Spleen (tissue), 11 donors: Measurements from ENCODE around the gene ETV4. TPM values are rescaled to one million over a fixed set of nuclear protein-coding genes. Genes with fewer than 3 reads are reported as not detected.

Source experiments
- DNase-seq: peaks from one replicate; pipeline ENCODE4 v3.0.0-alpha.2; 2020
- H3K27ac ChIP-seq, 8 donors: fragments of 200-600 bp; sonication (generic) in 7 of 8; 1 replicate in 4 of 8; 2 replicates in 4 of 8; pipeline versions ENCODE4 v1.5.0 to v1.8.0; 2016 to 2021; ENCODE audit warnings: inconsistent platforms in 4 of 8, mild to moderate bottlenecking in 4 of 8, moderate library complexity in 1 of 8
- H3K27me3 ChIP-seq, 7 donors: fragments of 200-600 bp; sonication (generic) in 6 of 7; replicated peaks in 1 of 7; 1 replicate in 4 of 7; 2 replicates in 3 of 7; pipeline versions ENCODE4 v1.5.0 to v1.8.0; 2016 to 2021; ENCODE audit warnings: inconsistent platforms in 3 of 7, mild to moderate bottlenecking in 1 of 7
- H3K36me3 ChIP-seq, 6 donors: fragments of 200-600 bp; sonication (generic) in 5 of 6; 1 replicate in 4 of 6; 2 replicates in 2 of 6; pipeline versions ENCODE4 v1.5.0 to v1.8.0; 2016 to 2021; ENCODE audit warnings: inconsistent platforms in 2 of 6
- H3K4me1 ChIP-seq, 6 donors: fragments of 200-600 bp; sonication (generic) in 5 of 6; 1 replicate in 3 of 6; 2 replicates in 3 of 6; pipeline versions ENCODE4 v1.5.0 to v1.8.0; 2016 to 2021; ENCODE audit warnings: inconsistent platforms in 3 of 6
- H3K4me3 ChIP-seq, 8 donors: fragments of 200-600 bp; sonication (generic) in 7 of 8; 1 replicate in 4 of 8; 2 replicates in 4 of 8; pipeline versions ENCODE4 v1.5.0 to v1.8.0; 2016 to 2021; ENCODE audit warnings: inconsistent platforms in 4 of 8, mild to moderate bottlenecking in 4 of 8, moderate library complexity in 2 of 8
- H3K9me3 ChIP-seq, 8 donors: fragments of 200-600 bp; sonication (generic) in 7 of 8; 1 replicate in 4 of 8; 2 replicates in 4 of 8; pipeline versions ENCODE4 v1.5.0 to v1.8.0; 2016 to 2021; ENCODE audit warnings: inconsistent platforms in 4 of 8
- CTCF ChIP-seq, 11 experiments: fragments of 200-600 bp in 7 of 11; fragments of 450-650 bp in 4 of 11; sonication (generic) in 4 of 11; IDR thresholded peaks in 8 of 11; conservative IDR thresholded peaks in 3 of 11; 1 replicate in 7 of 11; 2 replicates in 4 of 11; pipeline versions ENCODE4 v1.4.0 to v1.8.0; 2016 to 2021; ENCODE audit warnings: antibody characterized with exemption in 11 of 11, inconsistent platforms in 4 of 11, mild to moderate bottlenecking in 1 of 11
- POLR2A ChIP-seq, 3 donors: fragments of 450-650 bp; IDR thresholded peaks; one replicate each; pipeline ENCODE4 v1.5.1; 2017; ENCODE audit warnings: antibody characterized with exemption in 3 of 3, mild to moderate bottlenecking in 1 of 3
- POLR2AphosphoS5 ChIP-seq, 3 donors: sonication (generic); formaldehyde crosslinking; IDR thresholded peaks; one replicate each; pipeline ENCODE4 v1.5.1; 2017; ENCODE audit warnings: antibody characterized with exemption in 3 of 3
- WGBS, 5 donors: extraction: QIAGEN DNeasy Blood & Tissue Kit in 3 of 5; methylation state at CpG; one replicate each; pipeline versions ENCODE4 v1.1.5 to v1.1.7; 2013 to 2018; 5-methylcytosine and 5-hydroxymethylcytosine counted together
- intact Hi-C: fragments of 100-400 bp; cut with DNase I; formaldehyde crosslinking; loops from one replicate; pipeline ENCODE4 v1.15.0; 2023; ENCODE audit warnings: low total_unique reads
- polyA plus RNA-seq, 3 donors: library from polyadenylated mRNA; stranded (reverse); fragments of 200-250 nt; gene quantifications; one replicate each; pipeline ENCODE4 v1.2.1, GENCODE V29; 2013
- total RNA-seq, 7 donors: library from RNA; depleted of rRNA in 3 of 7; stranded (reverse); fragments of >200 nt in 3 of 7; fragmentation: NEBNext Ultra II Directional in 4 of 7; extraction: Animal tissue kit (Norgen Biotek cat#: 25700) in 4 of 7; gene quantifications; one replicate each; pipeline versions ENCODE4 v1.1.0 to v1.2.1, GENCODE V29; 2016 to 2021
- donor health status: healthy with polysubstance abuse.
- donor health status: DM: no; HTN: no; CAD: no; lungs with moderate emphysema.
- donor health status: DM: no; HTN: no; CAD: no.
- donor health status: Bipolar disorder and iron deficiency.
- donor health status: healthy.
- donor health status: DM: no; HTN: no; CAD: no.
- donor health status: DM: yes; HTN: yes; CAD: no.

Gene ETV4
- total and polyA plus RNA-seq, 10 donors = 0.17 to 0.97 (median 0.53) TPM; not detected in 3

- Histone ChIP-seq H3K9me3 (no peaks in the 10 kb centered on the region), H3K4me1 (peaks cover 19 to 53% (median 44%) of the 10 kb centered on the region in 6 donors), H3K27ac (peak overlapping the region in 2 of 8 donors; percentile 71 to 81), H3K36me3 (no peaks in the 10 kb centered on the region), H3K27me3 (peaks cover 0 to 11% (median 0%) of the 10 kb centered on the region in 7 donors), H3K4me3 (no peak overlapping the region)
- WGBS, 5 donors = 17 to 19% (median 18%) methylated on average over 10 of the region's 10 CpGs
- DNase-seq = peak; percentile 87
- intact Hi-C loops = loop anchor here (2.0 to 10.0 kb wide), 2 partner anchors 98 to 188 kb away; no protein-coding TSS in a partner anchor
- TF ChIP-seq POLR2AphosphoS5 (IDR thresholded peaks at IDR 0.05) (no peak), CTCF (IDR thresholded peaks at IDR 0.05 in 8 of 11, conservative IDR thresholded peaks at IDR 0.05 in 3 of 11) (peak; percentile 69 to 91 (median 86)), POLR2A (IDR thresholded peaks at IDR 0.05) (no peak)
These were observed 30.6 kb upstream of the ETV4 start for GRCh38 chr17:43576563-43577229.

- no peaks in the 10 kb centered on the region for H3K36me3 ChIP-seq
- TF ChIP-seq CTCF (IDR thresholded peaks at IDR 0.05 in 8 of 11, conservative IDR thresholded peaks at IDR 0.05 in 3 of 11) (no peak), POLR2A (IDR thresholded peaks at IDR 0.05) (no peak), POLR2AphosphoS5 (IDR thresholded peaks at IDR 0.05) (no peak)
- 15 to 28% (median 18%) methylated on average over 5 of the region's 5 CpGs for WGBS, 5 donors
- H3K9me3 ChIP-seq = no peaks in the 10 kb centered on the region
- DNase-seq = no peak
- intact Hi-C loops = loop anchor here (10.0 kb wide), 1 partner anchor 190 kb away; no protein-coding TSS in a partner anchor
- peaks cover 0 to 11% (median 0%) of the 10 kb centered on the region in 7 donors for H3K27me3 ChIP-seq
- no peak overlapping the region for H3K27ac ChIP-seq
- peaks cover 17 to 37% (median 32%) of the 10 kb centered on the region in 6 donors for H3K4me1 ChIP-seq
- H3K4me3 ChIP-seq = no peak overlapping the region
These were observed 28.9 kb upstream of the ETV4 start for GRCh38 chr17:43574896-43575525.

- intact Hi-C loops = loop anchor here (10.0 kb wide), 1 partner anchor 190 kb away; no protein-coding TSS in a partner anchor
These were observed 28.2 kb upstream of the ETV4 start for GRCh38 chr17:43574348-43574747.

More at GRCh38 chr17:43574348-43574747, 28.2 kb upstream of the ETV4 start:
- Histone ChIP-seq H3K27ac (no peak overlapping the region), H3K4me1 (peaks cover 14 to 31% (median 25%) of the 10 kb centered on the region in 6 donors), H3K36me3 (no peaks in the 10 kb centered on the region), H3K27me3 (peaks cover 0 to 11% (median 0%) of the 10 kb centered on the region in 7 donors), H3K9me3 (no peaks in the 10 kb centered on the region), H3K4me3 (no peak overlapping the region)
- DNase-seq = no peak
- TF ChIP-seq POLR2AphosphoS5 (IDR thresholded peaks at IDR 0.05) (no peak), CTCF (IDR thresholded peaks at IDR 0.05 in 8 of 11, conservative IDR thresholded peaks at IDR 0.05 in 3 of 11) (no peak), POLR2A (IDR thresholded peaks at IDR 0.05) (no peak)
- WGBS, 5 donors = 78 to 93% (median 84%) methylated on average over 13 of the region's 13 CpGs
